Measurements from ENCODE around the gene DISP2. TPM values are rescaled to one million over a fixed set of nuclear protein-coding genes. Genes with fewer than 3 reads are reported as not detected.
A peak's percentile ranks its signal among the peaks of the same experiment; 100 is the strongest.

The DISP2 gene
- total RNA-seq, 1 donor from 2014 or later: 0.74 TPM

- intact Hi-C loops (cut with DNase I): loop anchor here (10.0 kb wide), 1 partner anchor 84 kb away; no protein-coding TSS in a partner anchor
- H3K9me3 ChIP-seq: no peaks in the 10 kb centered on the region
- H3K36me3 ChIP-seq: no peaks in the 10 kb centered on the region
- H3K27me3 ChIP-seq: no peaks in the 10 kb centered on the region
- H3K4me3 ChIP-seq: peak within 1 kb of the TSS; percentile 44 to 45
- H3K4me1 ChIP-seq: peaks cover 84% of the 10 kb centered on the region
- no peak for DNase-seq (ENCODE audit: extremely low spot score in 2 of 2)
- H3K27ac ChIP-seq: peak within 1 kb of the TSS; percentile 94
- TF ChIP-seq POLR2AphosphoS5 (IDR thresholded peaks at IDR 0.05; ENCODE audit: insufficient read depth in 1 of 2, low read depth in 1 of 2) (peak; percentile 86 to 87), POLR2A (IDR thresholded peaks at IDR 0.05) (peak in 1 of 2 donors; percentile 13)
- TF ChIP-seq, protein P1, sequence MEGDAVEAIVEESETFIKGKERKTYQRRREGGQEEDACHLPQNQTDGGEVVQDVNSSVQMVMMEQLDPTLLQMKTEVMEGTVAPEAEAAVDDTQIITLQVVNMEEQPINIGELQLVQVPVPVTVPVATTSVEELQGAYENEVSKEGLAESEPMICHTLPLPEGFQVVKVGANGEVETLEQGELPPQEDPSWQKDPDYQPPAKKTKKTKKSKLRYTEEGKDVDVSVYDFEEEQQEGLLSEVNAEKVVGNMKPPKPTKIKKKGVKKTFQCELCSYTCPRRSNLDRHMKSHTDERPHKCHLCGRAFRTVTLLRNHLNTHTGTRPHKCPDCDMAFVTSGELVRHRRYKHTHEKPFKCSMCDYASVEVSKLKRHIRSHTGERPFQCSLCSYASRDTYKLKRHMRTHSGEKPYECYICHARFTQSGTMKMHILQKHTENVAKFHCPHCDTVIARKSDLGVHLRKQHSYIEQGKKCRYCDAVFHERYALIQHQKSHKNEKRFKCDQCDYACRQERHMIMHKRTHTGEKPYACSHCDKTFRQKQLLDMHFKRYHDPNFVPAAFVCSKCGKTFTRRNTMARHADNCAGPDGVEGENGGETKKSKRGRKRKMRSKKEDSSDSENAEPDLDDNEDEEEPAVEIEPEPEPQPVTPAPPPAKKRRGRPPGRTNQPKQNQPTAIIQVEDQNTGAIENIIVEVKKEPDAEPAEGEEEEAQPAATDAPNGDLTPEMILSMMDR (IDR thresholded peaks at IDR 0.05): no peak
These were observed 17.1 kb upstream of the DISP2 start, which contains the start of gene CCDC9B for GRCh38 chr15:40340740-40341400. Gene CCDC9B (minus strand): TSS chr15:40340939. CDS start chr15:40340819, 120 bp downstream.

DNA sequence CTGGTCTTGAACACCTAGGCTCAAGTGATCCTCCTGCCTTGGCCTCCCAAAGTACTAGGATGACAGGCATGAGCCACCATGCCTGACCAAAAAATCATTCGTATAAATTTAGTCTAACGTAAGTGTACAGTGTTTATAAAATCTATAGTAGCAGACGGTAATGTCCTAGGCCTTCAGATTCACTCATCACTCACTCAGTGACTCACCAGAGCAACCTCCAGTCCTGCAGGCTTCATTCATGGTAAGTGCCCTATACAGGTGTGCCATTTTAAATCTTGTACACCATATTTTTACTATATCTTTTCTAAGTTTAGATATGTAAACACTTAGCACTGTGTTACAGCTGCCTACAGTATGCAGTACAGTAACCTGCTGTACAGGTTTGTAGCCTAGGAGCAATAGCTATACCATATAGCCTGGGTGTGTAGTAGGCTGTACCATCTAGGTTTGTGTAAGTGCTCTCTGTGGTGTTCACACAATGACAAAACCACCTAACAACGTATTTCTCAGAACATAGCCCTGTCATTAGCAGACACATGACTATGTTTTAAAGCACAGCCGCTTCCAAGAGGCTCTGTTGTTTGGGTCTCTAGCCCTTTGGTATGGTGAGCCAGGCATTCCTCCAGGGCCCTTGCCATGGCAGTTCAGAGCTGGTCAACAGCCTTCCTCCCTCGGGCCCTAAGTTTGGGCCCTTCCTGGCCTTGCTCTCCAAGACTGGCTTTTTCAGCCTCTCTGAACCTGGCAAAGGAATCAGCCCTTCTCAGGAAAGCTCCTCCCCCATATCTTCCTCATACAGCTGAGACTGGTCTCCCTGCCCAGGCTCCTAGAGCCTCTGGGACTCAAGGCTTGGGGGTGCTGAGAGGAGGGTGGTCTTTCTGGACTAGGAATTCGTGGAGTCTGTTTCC lies 15.4 kb upstream of the DISP2 start:
- H3K27me3 ChIP-seq: no peaks in the 10 kb centered on the region
- H3K4me1 ChIP-seq: peaks cover 66% of the 10 kb centered on the region
- H3K9me3 ChIP-seq: no peaks in the 10 kb centered on the region
- no peak overlapping the region for H3K4me3 ChIP-seq
- H3K36me3 ChIP-seq: no peaks in the 10 kb centered on the region
- intact Hi-C loops (cut with DNase I): loop anchor here (10.0 kb wide), 1 partner anchor 82 kb away; no protein-coding TSS in a partner anchor
- peak in 1 of 2 donors; percentile 7 for TF ChIP-seq POLR2AphosphoS5 (IDR thresholded peaks at IDR 0.05; ENCODE audit: insufficient read depth in 1 of 2, low read depth in 1 of 2)
- TF ChIP-seq, protein P1 (IDR thresholded peaks at IDR 0.05): no peak
- H3K27ac ChIP-seq: peak overlapping the region; percentile 94
- DNase-seq (ENCODE audit: extremely low spot score in 2 of 2): no peak

- H3K36me3 ChIP-seq: no peaks in the 10 kb centered on the region
- H3K4me3 ChIP-seq: no peak overlapping the region
- H3K27me3 ChIP-seq: no peaks in the 10 kb centered on the region
- no peaks in the 10 kb centered on the region for H3K9me3 ChIP-seq
- intact Hi-C loops (cut with DNase I): loop anchor here (10.0 kb wide), 1 partner anchor 81 kb away; no protein-coding TSS in a partner anchor
- H3K4me1 ChIP-seq: peaks cover 58% of the 10 kb centered on the region
- TF ChIP-seq POLR2A (IDR thresholded peaks at IDR 0.05): no peak
- TF ChIP-seq, protein P1 (IDR thresholded peaks at IDR 0.05): no peak
- TF ChIP-seq POLR2AphosphoS5 (IDR thresholded peaks at IDR 0.05; ENCODE audit: insufficient read depth in 1 of 2, low read depth in 1 of 2): peak in 1 of 2 donors; percentile 44
- H3K27ac ChIP-seq: peak overlapping the region; percentile 94
- no peak for DNase-seq (ENCODE audit: extremely low spot score in 2 of 2)
These were observed 14.5 kb upstream of the DISP2 start for GRCh38 chr15:40343512-40343911.

DNA sequence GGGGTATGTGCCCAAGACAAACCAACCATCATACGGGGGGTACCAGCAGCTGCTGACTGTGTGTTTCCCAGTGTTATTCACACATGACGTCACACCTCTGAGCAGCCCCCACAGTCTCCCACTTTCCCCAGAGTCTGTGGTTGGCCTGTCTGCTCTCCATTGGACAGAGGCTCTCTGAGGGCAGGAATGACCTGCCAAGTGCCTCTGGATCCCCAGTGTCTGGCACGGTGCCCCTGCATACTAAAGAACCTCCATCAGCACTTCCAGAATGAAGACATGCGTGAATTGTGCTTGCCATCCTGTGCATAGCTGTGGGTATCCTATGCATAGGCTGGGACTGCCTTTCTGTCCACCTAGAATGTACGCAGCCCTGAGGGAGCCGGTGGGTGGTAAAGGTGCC lies 13.8 kb upstream of the DISP2 start:
- peaks cover 51% of the 10 kb centered on the region for H3K4me1 ChIP-seq
- TF ChIP-seq POLR2A (IDR thresholded peaks at IDR 0.05) (no peak), POLR2AphosphoS5 (IDR thresholded peaks at IDR 0.05; ENCODE audit: insufficient read depth in 1 of 2, low read depth in 1 of 2) (no peak)
- TF ChIP-seq, protein P1 (IDR thresholded peaks at IDR 0.05): no peak
- no peaks in the 10 kb centered on the region for H3K36me3 ChIP-seq
- H3K27ac ChIP-seq: peak overlapping the region; percentile 94
- no peak overlapping the region for H3K4me3 ChIP-seq
- DNase-seq (ENCODE audit: extremely low spot score in 2 of 2): no peak
- no peaks in the 10 kb centered on the region for H3K27me3 ChIP-seq
- no peaks in the 10 kb centered on the region for H3K9me3 ChIP-seq
- intact Hi-C loops (cut with DNase I): loop anchor here (10.0 kb wide), 1 partner anchor 81 kb away; no protein-coding TSS in a partner anchor
